ENCODE data around the gene GPC5. TPM values are rescaled to one million over a fixed set of nuclear protein-coding genes. Genes with fewer than 3 reads are reported as not detected.

The GPC5 gene
- total and polyA plus RNA-seq, 2 donors (not counting 3 experiments of a cell fraction or from before 2014, with no cell fraction given): 0.59 to 0.97 TPM

- no peaks in the 10 kb centered on the region for H3K4me1 ChIP-seq (ENCODE audit: control insufficient read depth, extremely low read depth, insufficient read depth, low read length)
- BruUV-seq (replicated peaks): no TSS peak
- CTCF ChIA-PET: no interaction called here
- no peaks in the 10 kb centered on the region for H4K20me1 ChIP-seq (replicated peaks; ENCODE audit: control insufficient read depth, extremely low read depth, insufficient read depth, low read length)
- H3K79me2 ChIP-seq (ENCODE audit: control insufficient read depth, insufficient read depth, low read length): no peaks in the 10 kb centered on the region
- no peak overlapping the region for H3K4me3 ChIP-seq (replicated peaks in 1 of 3; ENCODE audit: insufficient read depth in 1 of 3, low read depth in 1 of 3, low read length in 3 of 3)
- no peak overlapping the region for H3K27ac ChIP-seq (ENCODE audit: insufficient read depth, low read depth, low read length)
- H3K9me3 ChIP-seq (replicated peaks; ENCODE audit: control insufficient read depth, insufficient read depth, low read length): peaks cover 3% of the 10 kb centered on the region
- H3K9me1 ChIP-seq (replicated peaks; ENCODE audit: control insufficient read depth, extremely low read depth, insufficient read depth, low read length): no peaks in the 10 kb centered on the region
- FAIRE-seq (no peak), DNase-seq (ENCODE audit: low read depth, low spot score) (no peak)
- intact Hi-C loops (cut with micrococcal nuclease) (no loop called here), dilution Hi-C loops (cut with MboI; ENCODE audit: extremely low pct_ligation_motif_present, low sequenced_read_pairs) (no loop called here)
- POLR2A ChIA-PET: no interaction called here
- no peak for TF ChIP-seq JUN (IDR thresholded peaks at IDR 0.05; ENCODE audit: borderline replicate concordance, insufficient read depth, insufficient read length, low read depth)
- no peak for TF ChIP-seq MAX (IDR thresholded peaks at IDR 0.05; ENCODE audit: insufficient read depth, insufficient read length)
- TF ChIP-seq MYC (IDR thresholded peaks at IDR 0.05; ENCODE audit: low read depth, low read length): no peak
- no peak for TF ChIP-seq POLR2AphosphoS5 (IDR thresholded peaks at IDR 0.05; ENCODE audit: insufficient read depth, low read depth, low read length)
- TF ChIP-seq FOS (IDR thresholded peaks at IDR 0.05; ENCODE audit: borderline replicate concordance, insufficient read depth, low read length): no peak
- TF ChIP-seq GATA2 (IDR thresholded peaks at IDR 0.05; ENCODE audit: insufficient read depth, insufficient read length, low read depth, low read length): no peak
- TF ChIP-seq POLR2A (IDR thresholded peaks at IDR 0.05; ENCODE audit: low read depth, low read length): no peak
- TF ChIP-seq EZH2 (IDR thresholded peaks at IDR 0.05; ENCODE audit: borderline replicate concordance, low read depth, low read length, severe bottlenecking): no peak
- TF ChIP-seq CTCF (IDR thresholded peaks at IDR 0.05; ENCODE audit: extremely low read depth in 1 of 2, insufficient read depth in 1 of 2, low read depth in 1 of 2, low read length in 2 of 2): no peak
- H2AFZ ChIP-seq (ENCODE audit: low read depth, low read length): no peak overlapping the region
- H3K9ac ChIP-seq (replicated peaks; ENCODE audit: extremely low read depth, insufficient read depth, low read length): no peak overlapping the region
- H3K36me3 ChIP-seq (ENCODE audit: control insufficient read depth in 2 of 2, extremely low read depth in 1 of 2, insufficient read depth in 2 of 2, low read length in 2 of 2): no peaks in the 10 kb centered on the region
- no peaks in the 10 kb centered on the region for H3K27me3 ChIP-seq (ENCODE audit: control insufficient read depth in 2 of 2, insufficient read depth in 2 of 2, low read length in 2 of 2)
- H3K4me2 ChIP-seq (ENCODE audit: insufficient read depth, low read length): no peak overlapping the region
These were observed 1409.5 kb downstream of the GPC5 start for GRCh38 chr13:92807966-92808365.

Data from endothelial cell of umbilical vein (primary cell).